HEK293 (cell line): Measurements from ENCODE around the gene IGLON5.

Experiments
- CTCF ChIA-PET: fragments of 350-600 bp; formaldehyde crosslinking; extraction: SDS; loops from one replicate; lab custom pipeline; 2021; ENCODE audit warnings: antibody characterized with exemption; lab: Yijun Ruan, JAX
- POLR2A ChIA-PET: fragments of 300-600 bp; formaldehyde crosslinking; extraction: SDS; loops from one replicate; lab custom pipeline; 2020; ENCODE audit warnings: antibody characterized with exemption, inconsistent platforms; lab: Yijun Ruan, JAX
- H3K27ac ChIP-seq: fragments of 200-500 bp; sonication (Bioruptor generic); 2 replicates; pipeline ENCODE4 v1.5.1; 2014; ENCODE audit warnings: low read depth, low read length, control low read depth, inconsistent platforms; ENCODE audit errors: extremely low read depth
- H3K36me3 ChIP-seq, 2 experiments: fragments of 200-500 bp in 1 of 2; sonication (Bioruptor generic) in 1 of 2; 1 replicate in 1 of 2; 2 replicates in 1 of 2; pipeline ENCODE4 v1.5.1; 2014 to 2017; ENCODE audit warnings: inconsistent platforms in 2 of 2, low read length in 2 of 2; ENCODE audit not compliant: control insufficient read depth in 2 of 2, insufficient read depth in 1 of 2
- H3K4me1 ChIP-seq: fragments of 200-500 bp; sonication (Bioruptor generic); 2 replicates; pipeline ENCODE4 v1.5.1; 2014; ENCODE audit warnings: mild to moderate bottlenecking, low read length, inconsistent platforms; ENCODE audit not compliant: control insufficient read depth, insufficient read depth
- H3K4me3 ChIP-seq: 2 replicates; pipeline ENCODE4 v1.5.1; 2011; ENCODE audit warnings: low read depth, mild to moderate bottlenecking, control low read depth, low read length, moderate library complexity
- H3K9me3 ChIP-seq: fragments of 200-500 bp; sonication (Bioruptor generic); 2 replicates; pipeline ENCODE4 v1.5.1; 2014; ENCODE audit warnings: low read depth, low read length, inconsistent platforms; ENCODE audit not compliant: control insufficient read depth, insufficient read depth
- CTCF ChIP-seq: fragments of 450-650 bp; formaldehyde crosslinking; IDR thresholded peaks from 2 replicates; pipeline ENCODE4 v1.5.1; 2016; ENCODE audit warnings: missing biosample characterization, missing genetic modification characterization
- EGR2 ChIP-seq: fragments of 450-650 bp; formaldehyde crosslinking; IDR thresholded peaks from 2 replicates; pipeline ENCODE4 v1.5.1; 2016; ENCODE audit warnings: low read depth, missing biosample characterization, missing genetic modification characterization
- GFI1B ChIP-seq: fragments of 450-650 bp; formaldehyde crosslinking; IDR thresholded peaks from 2 replicates; pipeline ENCODE4 v1.5.1; 2016; ENCODE audit warnings: missing biosample characterization, missing genetic modification characterization
- HOXC10 ChIP-seq: sonication (generic); formaldehyde crosslinking; IDR thresholded peaks from 2 replicates; pipeline ENCODE4 v1.8.1; 2023; ENCODE audit warnings: mild to moderate bottlenecking, missing genetic modification reagents
- KLF1 ChIP-seq: fragments of 450-650 bp; formaldehyde crosslinking; IDR thresholded peaks from 2 replicates; pipeline ENCODE4 v1.5.1; 2016; ENCODE audit warnings: missing biosample characterization, missing genetic modification characterization
- MYNN ChIP-seq: fragments of 450-650 bp; formaldehyde crosslinking; IDR thresholded peaks from 2 replicates; pipeline ENCODE4 v1.5.1; 2016; ENCODE audit warnings: missing biosample characterization, missing genetic modification characterization, borderline replicate concordance
- MZF1 ChIP-seq: fragments of 450-650 bp; formaldehyde crosslinking; IDR thresholded peaks from 2 replicates; pipeline ENCODE4 v1.5.1; 2017; ENCODE audit warnings: missing biosample characterization, missing genetic modification characterization, borderline replicate concordance
- OVOL3 ChIP-seq: fragments of 450-650 bp; formaldehyde crosslinking; IDR thresholded peaks from 2 replicates; pipeline ENCODE4 v1.5.1; 2016; ENCODE audit warnings: missing biosample characterization, missing genetic modification characterization
- SP2 ChIP-seq: fragments of 450-650 bp; formaldehyde crosslinking; IDR thresholded peaks from 2 replicates; pipeline ENCODE4 v1.5.1; 2016; ENCODE audit warnings: missing biosample characterization, missing genetic modification characterization
- SP7 ChIP-seq: fragments of 450-650 bp; formaldehyde crosslinking; IDR thresholded peaks from 2 replicates; pipeline ENCODE4 v1.5.1; 2016; ENCODE audit warnings: missing biosample characterization, missing genetic modification characterization
- ZBTB11 ChIP-seq: fragments of 450-650 bp; formaldehyde crosslinking; conservative IDR thresholded peaks from 2 replicates; pipeline ENCODE4 v1.5.1; 2016; ENCODE audit warnings: low read depth, missing biosample characterization, missing genetic modification characterization
- ZIC2 ChIP-seq: fragments of 450-650 bp; formaldehyde crosslinking; IDR thresholded peaks from 2 replicates; pipeline ENCODE4 v1.5.1; 2016; ENCODE audit warnings: missing biosample characterization, missing genetic modification characterization
- ZNF169 ChIP-seq: fragments of 450-650 bp; formaldehyde crosslinking; IDR thresholded peaks from 2 replicates; pipeline ENCODE4 v1.5.1; 2016; ENCODE audit warnings: missing biosample characterization, missing genetic modification characterization
- ZNF174 ChIP-seq: fragments of 450-650 bp; formaldehyde crosslinking; IDR thresholded peaks from 2 replicates; pipeline ENCODE4 v1.5.0; 2017; ENCODE audit warnings: missing biosample characterization, mild to moderate bottlenecking, missing genetic modification characterization
- ZNF2 ChIP-seq: fragments of 450-650 bp; formaldehyde crosslinking; IDR thresholded peaks from 2 replicates; pipeline ENCODE4 v1.5.1; 2016; ENCODE audit warnings: missing biosample characterization, missing genetic modification characterization
- ZNF23 ChIP-seq: fragments of 450-650 bp; formaldehyde crosslinking; IDR thresholded peaks from 2 replicates; pipeline ENCODE4 v1.5.1; 2016; ENCODE audit warnings: missing biosample characterization, missing genetic modification characterization, borderline replicate concordance
- ZNF239 ChIP-seq: fragments of 450-650 bp; formaldehyde crosslinking; IDR thresholded peaks from 2 replicates; pipeline ENCODE4 v1.5.1; 2016; ENCODE audit warnings: missing biosample characterization, missing genetic modification characterization
- ZNF24 ChIP-seq: fragments of 450-650 bp; formaldehyde crosslinking; IDR thresholded peaks from 2 replicates; pipeline ENCODE4 v1.5.1; 2016; ENCODE audit warnings: missing biosample characterization, missing genetic modification characterization
- ZNF248 ChIP-seq: fragments of 450-650 bp; formaldehyde crosslinking; IDR thresholded peaks from 2 replicates; pipeline ENCODE4 v1.5.1; 2017; ENCODE audit warnings: missing biosample characterization, missing genetic modification characterization
- ZNF449 ChIP-seq: fragments of 450-650 bp; formaldehyde crosslinking; IDR thresholded peaks from 2 replicates; pipeline ENCODE4 v1.5.1; 2017; ENCODE audit warnings: missing biosample characterization, mild to moderate bottlenecking, missing genetic modification characterization, moderate library complexity
- ZNF488 ChIP-seq: fragments of 450-650 bp; formaldehyde crosslinking; IDR thresholded peaks from 2 replicates; pipeline ENCODE4 v1.5.1; 2016; ENCODE audit warnings: missing biosample characterization, missing genetic modification characterization
- ZNF555 ChIP-seq: fragments of 450-650 bp; formaldehyde crosslinking; conservative IDR thresholded peaks from 2 replicates; pipeline ENCODE4 v1.5.1; 2017; ENCODE audit warnings: missing biosample characterization, mild to moderate bottlenecking, missing genetic modification characterization, inconsistent platforms
- ZNF596 ChIP-seq: fragments of 450-650 bp; IDR thresholded peaks from 2 replicates; pipeline ENCODE4 v1.5.0; 2018; ENCODE audit warnings: missing biosample characterization, mild to moderate bottlenecking, missing genetic modification characterization, moderate library complexity

Gene IGLON5

GRCh38 chr19:51375504-51376221, 64.2 kb downstream of the IGLON5 start (continued):
- TF ChIP-seq SP7 (tag by site-specific recombination) (no peak), ZNF555 (no peak), ZNF24 (no peak), MZF1 (tag by site-specific recombination) (no peak), EGR2 (tag by site-specific recombination) (no peak)

- Histone ChIP-seq H3K4me1 (no peaks in the 10 kb centered on the region), H3K27ac (no peak overlapping the region), H3K9me3 (no peaks in the 10 kb centered on the region), H3K4me3 (no peak overlapping the region), H3K36me3 (no peaks in the 10 kb centered on the region)
- CTCF ChIA-PET = no interaction called here
- no peak for TF ChIP-seq CTCF (tag by site-specific recombination)
- no peak for TF ChIP-seq GFI1B (tag by site-specific recombination)
- TF ChIP-seq ZNF23 (tag by site-specific recombination) = no peak
- POLR2A ChIA-PET = interaction anchor here (0.7 to 1.5 kb wide), 3 partner anchors 10 to 38 kb away, joined by 3 to 6 read pairs (median 6); no protein-coding TSS in a partner anchor
Observed at GRCh38 chr19:51377422-51377821, 66.0 kb downstream of the IGLON5 start.

- no peak overlapping the region for H3K4me3 ChIP-seq
- no peaks in the 10 kb centered on the region for H3K36me3 ChIP-seq
- H3K4me1 ChIP-seq = no peaks in the 10 kb centered on the region
- no peak overlapping the region for H3K27ac ChIP-seq
- no peaks in the 10 kb centered on the region for H3K9me3 ChIP-seq
- ChIA-PET CTCF (interaction anchor here (1.2 to 1.8 kb wide), 2 partner anchors 14 to 27 kb away, joined by 7 read pairs; no protein-coding TSS in a partner anchor), POLR2A (interaction anchor here (1.4 kb wide), 1 partner anchor 13 kb away, joined by 4 read pairs; no protein-coding TSS in a partner anchor)
- TF ChIP-seq ZNF174 (tag by site-specific recombination) = no peak
- TF ChIP-seq MYNN (tag by site-specific recombination) = no peak
- TF ChIP-seq SP2 = no peak
- no peak for TF ChIP-seq ZNF449 (tag by site-specific recombination)
- no peak for TF ChIP-seq ZIC2 (tag by site-specific recombination)
- TF ChIP-seq ZNF169 (tag by site-specific recombination) = no peak
- TF ChIP-seq ZNF23 (tag by site-specific recombination) = no peak
- no peak for TF ChIP-seq ZNF488 (tag by site-specific recombination)
- no peak for TF ChIP-seq ZNF239 (tag by site-specific recombination)
- TF ChIP-seq ZNF248 (tag by site-specific recombination) = no peak
- TF ChIP-seq OVOL3 = no peak
- no peak for TF ChIP-seq ZNF596 (tag by site-specific recombination)
- TF ChIP-seq ZNF2 = no peak
- TF ChIP-seq KLF1 (tag by site-specific recombination) = no peak
- no peak for TF ChIP-seq HOXC10 (CRISPR knock-in tag)
- TF ChIP-seq ZBTB11 (tag by site-specific recombination) = no peak
Observed at GRCh38 chr19:51380379-51380778, 68.9 kb downstream of the IGLON5 start.
